ENCODE measurements around the gene C9orf40. TPM values are rescaled to one million over a fixed set of nuclear protein-coding genes. Genes with fewer than 3 reads are reported as not detected.

C9orf40 gene
- total and polyA plus RNA-seq, 2 donors: 5.4 to 6.7 TPM

DNA sequence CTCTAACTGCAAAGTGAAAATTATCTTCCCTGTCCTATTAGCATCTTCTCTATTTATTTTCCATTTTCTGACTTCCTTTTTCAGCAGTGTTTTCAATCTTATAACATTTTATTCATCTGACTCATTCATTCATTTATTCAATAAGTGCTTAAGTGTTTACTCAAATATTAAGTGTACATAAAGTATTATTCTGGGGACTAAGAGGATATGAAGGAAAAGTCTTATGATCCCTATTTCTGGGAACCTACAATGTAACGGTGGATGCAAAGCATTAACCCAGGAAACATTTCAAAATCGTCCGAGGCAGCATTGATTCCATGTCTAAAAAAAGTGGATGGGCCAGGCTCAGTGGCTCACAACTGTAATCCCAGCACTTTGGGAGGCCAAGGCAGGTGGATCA is 45.6 kb downstream of the C9orf40 start:
- H3K27ac ChIP-seq (ENCODE audit: low read depth): no peak overlapping the region
- H3K4me3 ChIP-seq (ENCODE audit: low read depth, low read length): no peak overlapping the region
- 87% methylated on average over 3 of the region's 3 CpGs for WGBS
- H3K36me3 ChIP-seq (ENCODE audit: insufficient read depth): no peaks in the 10 kb centered on the region
- no peaks in the 10 kb centered on the region for H3K4me1 ChIP-seq (ENCODE audit: insufficient read depth)
- DNase-seq (ENCODE audit: extremely low spot score): no peak

DNA sequence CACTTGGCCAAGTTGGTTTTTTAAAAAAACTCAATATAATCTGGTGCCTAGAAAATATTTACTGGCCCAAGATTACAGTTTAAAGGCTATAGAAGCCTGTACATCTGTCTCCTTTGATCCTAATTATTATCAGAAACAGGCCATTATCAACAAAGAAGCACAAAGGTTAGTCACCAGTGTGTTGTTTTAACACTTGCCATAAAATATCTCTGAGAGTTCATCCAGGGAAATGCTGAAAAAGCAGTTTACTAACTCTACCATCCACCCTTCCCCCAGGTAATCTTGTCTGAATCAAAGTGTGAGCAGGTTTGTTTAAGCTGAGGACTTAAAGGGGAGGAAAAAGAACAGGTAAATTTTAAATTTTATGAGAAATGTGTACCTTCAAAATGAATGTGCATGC is 51.7 kb downstream of the C9orf40 start:
- Histone ChIP-seq H3K4me1 (ENCODE audit: insufficient read depth) (no peaks in the 10 kb centered on the region), H3K27ac (ENCODE audit: low read depth) (no peak overlapping the region), H3K36me3 (ENCODE audit: insufficient read depth) (no peaks in the 10 kb centered on the region), H3K4me3 (ENCODE audit: low read depth, low read length) (no peak overlapping the region)
- no peak for DNase-seq (ENCODE audit: extremely low spot score)

Other genes starting within 250 kb of the C9orf40 start
- gene TRPM6, start 65.0 kb downstream of the C9orf40 start, total RNA-seq: 0.63 TPM
- gene TRPM6, start 65.0 kb downstream of the C9orf40 start, polyA plus RNA-seq: 0.24 TPM
- gene CARNMT1, start 75.4 kb upstream of the C9orf40 start, total RNA-seq: 42.3 TPM
- gene CARNMT1, start 75.4 kb upstream of the C9orf40 start, polyA plus RNA-seq: 5.2 TPM
- 20.4 TPM for gene NMRK1, start 135.2 kb upstream of the C9orf40 start, total RNA-seq
- 18.9 TPM for gene NMRK1, start 135.2 kb upstream of the C9orf40 start, polyA plus RNA-seq
- 32.7 TPM for gene OSTF1, start 135.6 kb upstream of the C9orf40 start, total RNA-seq
- gene OSTF1, start 135.6 kb upstream of the C9orf40 start, polyA plus RNA-seq: 32.9 TPM